H1 (cell line): ENCODE results near the gene SDSL. TPM values are rescaled to one million over a fixed set of nuclear protein-coding genes. Genes with fewer than 3 reads are reported as not detected.

Experiments used
- CTCF ChIA-PET: fragments of 300-600 bp; sonication (Branson Sonifier 250); formaldehyde crosslinking; loops from one replicate; lab custom pipeline; 2021; ENCODE audit not compliant: partially characterized antibody; lab: Charles Lee
- POLR2A ChIA-PET: fragments of 300-600 bp; sonication (Branson Sonifier 250); formaldehyde crosslinking; loops from one replicate; lab custom pipeline; 2021; ENCODE audit warnings: inconsistent platforms; ENCODE audit not compliant: partially characterized antibody; lab: Charles Lee
- DNase-seq, 2 experiments: peaks; one replicate each; pipeline versions ENCODE4 v3.0.0 to v3.0.0-alpha.2; 2010 to 2022; ENCODE audit warnings: low spot score in 2 of 2, low read depth in 1 of 2, mixed read lengths in 1 of 2
- FAIRE-seq: peaks from 2 replicates; lab custom pipeline; 2011; peaks lifted over from hg19 to GRCh38; lab: Jason Lieb, UNC
- H2AFZ ChIP-seq: 2 replicates; pipeline ENCODE4 v1.8.1; 2012; ENCODE audit warnings: low read length, inconsistent platforms
- H2AK5ac ChIP-seq: 2 replicates; pipeline ENCODE4 v1.6.1; 2013; ENCODE audit warnings: low read depth, low read length
- H2BK120ac ChIP-seq: replicated peaks from 2 replicates; pipeline ENCODE3; 2013; ENCODE audit warnings: low read depth, low read length, inconsistent platforms
- H2BK12ac ChIP-seq: 2 replicates; pipeline ENCODE4 v1.6.1; 2013; ENCODE audit warnings: low read depth, low read length
- H2BK15ac ChIP-seq: 2 replicates; pipeline ENCODE4 v1.6.1; 2013; ENCODE audit warnings: low read length
- H2BK20ac ChIP-seq: 2 replicates; pipeline ENCODE4 v1.6.1; 2013; ENCODE audit warnings: low read length
- H2BK5ac ChIP-seq: 2 replicates; pipeline ENCODE4 v1.6.1; 2013; ENCODE audit warnings: low read depth, low read length
- H3K14ac ChIP-seq: 2 replicates; pipeline ENCODE4 v1.6.1; 2013; ENCODE audit warnings: inconsistent platforms; ENCODE audit not compliant: insufficient read length
- H3K18ac ChIP-seq: 2 replicates; pipeline ENCODE4 v1.6.1; 2013; ENCODE audit warnings: low read length; ENCODE audit errors: extremely low read depth
- H3K23ac ChIP-seq: 2 replicates; pipeline ENCODE4 v1.6.1; 2013; ENCODE audit warnings: inconsistent platforms; ENCODE audit not compliant: insufficient read length
- H3K23me2 ChIP-seq: 2 replicates; pipeline ENCODE4 v1.6.1; 2013; ENCODE audit warnings: low read depth, low read length
- H3K27ac ChIP-seq: 2 replicates; pipeline ENCODE4 v1.6.1; 2011; ENCODE audit warnings: low read depth, low read length, inconsistent platforms
- H3K27me3 ChIP-seq, 4 experiments: replicated peaks in 1 of 4; 1 replicate in 1 of 4; 2 replicates in 3 of 4; pipeline versions ENCODE4 v1.6.1 to v1.8.1; 2011 to 2013; ENCODE audit warnings: low read length in 3 of 4, mild to moderate bottlenecking in 3 of 4, inconsistent platforms in 2 of 4, mixed read lengths in 2 of 4, moderate library complexity in 1 of 4; ENCODE audit not compliant: control insufficient read depth in 3 of 4, insufficient read depth in 3 of 4; ENCODE audit errors: extremely low read depth in 1 of 4
- H3K36me3 ChIP-seq, 4 experiments: 2 replicates each; pipeline versions ENCODE4 v1.6.1 to v1.8.1; 2011 to 2013; ENCODE audit warnings: mild to moderate bottlenecking in 4 of 4, low read length in 3 of 4, moderate library complexity in 2 of 4, control low read depth in 1 of 4, inconsistent platforms in 1 of 4; ENCODE audit not compliant: insufficient read depth in 4 of 4, control insufficient read depth in 2 of 4
- H3K4ac ChIP-seq: replicated peaks from 2 replicates; pipeline ENCODE3; 2013; ENCODE audit warnings: low read length, low read depth, mixed read lengths, inconsistent platforms; ENCODE audit not compliant: insufficient read length
- H3K4me1 ChIP-seq, 4 experiments: replicated peaks in 1 of 4; 1 replicate in 1 of 4; 2 replicates in 3 of 4; pipeline versions ENCODE4 v1.6.1 to v1.8.1; 2011 to 2013; ENCODE audit warnings: low read length in 3 of 4, inconsistent platforms in 2 of 4, mixed read lengths in 1 of 4; ENCODE audit not compliant: insufficient read depth in 4 of 4, control insufficient read depth in 3 of 4
- H3K4me2 ChIP-seq, 2 experiments: 2 replicates each; pipeline versions ENCODE4 v1.6.1 to v1.8.1; 2011 to 2013; ENCODE audit warnings: low read depth in 2 of 2, low read length in 2 of 2, control low read depth in 1 of 2, inconsistent platforms in 1 of 2, mild to moderate bottlenecking in 1 of 2; ENCODE audit not compliant: insufficient read depth in 1 of 2
- H3K4me3 ChIP-seq, 4 experiments: fragments of 200-600, 300-600 bp in 1 of 4; sonication (generic), shearing (Covaris generic), sonication (Bioruptor Twin) in 1 of 4; 2 replicates each; pipeline versions ENCODE4 v1.5.1 to v1.8.1; 2011 to 2016; ENCODE audit warnings: low read length in 4 of 4, low read depth in 3 of 4, control low read depth in 2 of 4, inconsistent platforms in 2 of 4, mild to moderate bottlenecking in 2 of 4, mixed read lengths in 1 of 4, moderate library complexity in 1 of 4; ENCODE audit not compliant: insufficient read depth in 2 of 4; ENCODE audit errors: extremely low read depth in 1 of 4
- H3K56ac ChIP-seq: replicated peaks from 2 replicates; pipeline ENCODE3; 2013; ENCODE audit warnings: low read depth, mild to moderate bottlenecking, mixed read lengths, low read length, inconsistent platforms; ENCODE audit not compliant: insufficient read length
- H3K79me1 ChIP-seq: 2 replicates; pipeline ENCODE4 v1.6.1; 2013; ENCODE audit warnings: low read depth, low read length, control low read depth
- H3K79me2 ChIP-seq, 2 experiments: 2 replicates each; pipeline versions ENCODE4 v1.6.1 to v1.8.1; 2012 to 2013; ENCODE audit warnings: low read length in 2 of 2, mild to moderate bottlenecking in 2 of 2, inconsistent platforms in 1 of 2; ENCODE audit not compliant: insufficient read depth in 2 of 2, control insufficient read depth in 1 of 2
- H3K9ac ChIP-seq, 4 experiments: replicated peaks in 1 of 4; 1 replicate in 1 of 4; 2 replicates in 3 of 4; pipeline versions ENCODE4 v1.6.1 to v1.8.1; 2011 to 2013; ENCODE audit warnings: low read depth in 3 of 4, low read length in 3 of 4, control low read depth in 2 of 4, mild to moderate bottlenecking in 2 of 4, moderate library complexity in 2 of 4, inconsistent platforms in 1 of 4; ENCODE audit errors: extremely low read depth in 1 of 4
- H3K9me3 ChIP-seq, 2 experiments: 2 replicates each; pipeline versions ENCODE4 v1.6.1 to v1.8.1; 2012 to 2013; ENCODE audit warnings: mild to moderate bottlenecking in 2 of 2, moderate library complexity in 2 of 2, control low read depth in 1 of 2, inconsistent platforms in 1 of 2, low read depth in 1 of 2, low read length in 1 of 2, mixed read lengths in 1 of 2; ENCODE audit not compliant: insufficient read depth in 2 of 2
- H4K20me1 ChIP-seq, 2 experiments: replicated peaks in 1 of 2; 2 replicates each; pipeline versions ENCODE3 to v1.8.1; 2011 to 2013; ENCODE audit warnings: inconsistent platforms in 2 of 2, low read length in 2 of 2, mild to moderate bottlenecking in 1 of 2; ENCODE audit not compliant: insufficient read depth in 2 of 2, control insufficient read depth in 1 of 2
- H4K5ac ChIP-seq: 2 replicates; pipeline ENCODE4 v1.6.1; 2013; ENCODE audit warnings: low read length, low read depth, mixed read lengths, inconsistent platforms; ENCODE audit not compliant: insufficient read length
- H4K8ac ChIP-seq: 2 replicates; pipeline ENCODE4 v1.8.0; 2013; ENCODE audit warnings: mild to moderate bottlenecking, moderate library complexity, low read length, inconsistent platforms; ENCODE audit not compliant: insufficient read depth; ENCODE audit errors: extremely low read depth
- H4K91ac ChIP-seq: replicated peaks from 2 replicates; pipeline ENCODE3; 2013; ENCODE audit warnings: low read length, mixed read lengths, inconsistent platforms; ENCODE audit not compliant: insufficient read length
- WGBS, 2 experiments: shearing (Covaris generic) in 1 of 2; methylation state at CpG; one replicate each; pipeline versions ENCODE4 v1.1.6 to v1.1.7; 2013 to 2015; ENCODE audit warnings: low lambda C conversion rate in 2 of 2, mixed read lengths in 2 of 2, inconsistent platforms in 1 of 2, low coverage in 1 of 2, missing lambda C conversion rate in 1 of 2; ENCODE audit not compliant: insufficient replicate concordance in 2 of 2, insufficient coverage in 1 of 2, insufficient read length in 1 of 2; ENCODE audit errors: extremely low coverage in 1 of 2, missing lambda C conversion rate in 1 of 2; 5-methylcytosine and 5-hydroxymethylcytosine counted together
- polyA plus RNA-seq, 7 experiments: library from polyadenylated mRNA; depleted of rRNA in 3 of 7; stranded (reverse) in 5 of 7; unstranded in 2 of 7; fragments of >200 nt in 5 of 7; fragments of 200-250 nt in 2 of 7; gene quantifications; 1 replicate in 5 of 7; 2 replicates in 1 of 7; 4 replicates in 1 of 7; pipeline versions ENCODE4 v1.2.1 to v1.2.3, GENCODE V29; 2011 to 2013; ENCODE audit warnings: missing spikeins in 2 of 7, mixed read lengths in 2 of 7
- total RNA-seq: library from RNA; stranded (reverse); fragmentation: NEBNext Ultra II Directional; extraction: Animal tissue kit (Norgen Biotek cat#: 25700); gene quantifications from 2 replicates; pipeline ENCODE4 v1.2.1, GENCODE V29; 2021

Gene SDSL
- total and polyA plus RNA-seq, 2 of the 8 experiments (the other 6 are each of a cell fraction or from before 2014, with no cell fraction given) = 0.69 to 1.3 TPM

DNA sequence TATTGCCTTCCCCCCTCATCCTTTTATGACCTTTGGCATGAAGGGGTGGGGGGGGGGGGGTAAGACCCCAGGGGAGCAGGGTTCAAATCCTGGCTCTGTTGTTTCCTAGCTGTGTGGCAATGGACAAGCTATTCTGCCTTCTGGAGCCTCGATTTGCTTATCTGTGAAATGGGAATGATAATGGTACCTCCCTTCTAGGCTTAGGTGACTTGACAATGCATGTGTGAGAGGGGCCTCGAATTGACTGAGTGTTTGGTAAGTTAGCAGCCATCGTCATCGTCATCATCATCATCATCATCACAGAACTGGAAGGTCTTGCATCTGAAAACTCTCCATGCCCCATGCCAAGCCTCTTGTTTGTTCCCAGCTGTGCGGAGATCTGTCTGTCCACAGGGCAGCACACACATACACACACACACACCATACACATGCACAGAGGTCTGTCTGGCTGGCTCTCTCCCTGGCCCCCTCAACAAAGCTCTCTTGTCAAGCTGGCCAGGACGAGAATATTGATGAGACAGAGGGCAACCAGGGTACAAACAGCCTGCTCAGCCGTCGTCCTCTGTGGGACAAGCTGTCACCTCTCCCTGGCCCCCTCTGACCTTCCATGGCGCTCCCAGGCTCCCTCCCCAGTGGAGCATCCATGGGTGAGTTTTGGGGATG lies 12.6 kb upstream of the SDSL start:
- Histone ChIP-seq H3K27me3 (no peaks in the 10 kb centered on the region), H3K9ac (no peak overlapping the region), H2BK20ac (no peak overlapping the region), H2AK5ac (peak overlapping the region; percentile 59; the same call in 1 of the 2 replicates), H3K4me3 (no peak overlapping the region), H3K79me2 (no peaks in the 10 kb centered on the region), H2BK12ac (no peak overlapping the region), H2BK15ac (no peak overlapping the region), H3K4me2 (no peak overlapping the region), H3K4me1 (peaks cover 0 to 5% (median 3%) of the 10 kb centered on the region in 4 experiments; a peak in 3 of 7 replicates), H3K9me3 (no peaks in the 10 kb centered on the region), H4K20me1 (no peaks in the 10 kb centered on the region), H4K91ac (no peak overlapping the region), H3K23ac (no peak overlapping the region), H2AFZ (no peak overlapping the region), H4K8ac (no peak overlapping the region), H3K56ac (no peak overlapping the region), H2BK120ac (no peak overlapping the region), H3K4ac (no peak overlapping the region), H2BK5ac (no peak overlapping the region), H3K27ac (no peak overlapping the region), H3K23me2 (no peaks in the 10 kb centered on the region; the same call in 1 of the 2 replicates), H3K79me1 (no peaks in the 10 kb centered on the region), H3K14ac (no peak overlapping the region), H3K18ac (no peak overlapping the region), H4K5ac (no peak overlapping the region), H3K36me3 (no peaks in the 10 kb centered on the region)
- no peak for FAIRE-seq
- WGBS, 2 experiments = 88% methylated on average over 9 of the region's 9 CpGs; no CpG with 5 or more reads in 1 of the 2 experiments
- no peak for DNase-seq
- CTCF ChIA-PET = interaction anchor here (0.6 to 8.8 kb wide), 3 partner anchors 15 to 215 kb away, joined by 3 to 53 read pairs (median 6); no protein-coding TSS in a partner anchor
- POLR2A ChIA-PET = interaction anchor here (1.0 kb wide), 1 partner anchor 16 kb away, joined by 3 read pairs; no protein-coding TSS in a partner anchor
